IMR-90 (cell line): Measurements from ENCODE around the gene PRAF2. TPM values are rescaled to one million over a fixed set of nuclear protein-coding genes. Genes with fewer than 3 reads are reported as not detected.

Experiments
- ATAC-seq: fragments of 200-7000 bp; cut with Tn5 transposase; 2 replicates; pipeline ENCODE4 v1.9.1; 2020; ENCODE audit warnings: low read depth, mild to moderate bottlenecking, moderate library complexity
- BruUV-seq: library from RNA; stranded (reverse); fragments of 400-500 nt; replicated peaks from 2 replicates; lab custom pipeline; 2021; lab: Mats Ljungman, UMichigan
- CTCF ChIA-PET: fragments of 300-600 bp; formaldehyde crosslinking; extraction: SDS; loops from one replicate; lab custom pipeline; 2021; ENCODE audit warnings: antibody characterized with exemption; lab: Yijun Ruan, JAX
- POLR2A ChIA-PET: fragments of 300-600 bp; sonication (Branson Sonifier 250); formaldehyde crosslinking; loops from one replicate; lab custom pipeline; 2022; ENCODE audit warnings: antibody characterized with exemption; ENCODE audit not compliant: unreplicated experiment; lab: Charles Lee
- DNase-seq: peaks from one replicate; pipeline ENCODE4 v3.0.0; 2013
- H2AFZ ChIP-seq: replicated peaks from 2 replicates; pipeline ENCODE3; 2013; ENCODE audit warnings: low read length, mild to moderate bottlenecking; ENCODE audit not compliant: poor library complexity
- H2AK5ac ChIP-seq: 2 replicates; pipeline ENCODE4 v1.6.1; 2013; ENCODE audit warnings: low read depth, low read length, inconsistent platforms
- H2AK9ac ChIP-seq: replicated peaks from 2 replicates; pipeline ENCODE3; 2013; ENCODE audit warnings: mild to moderate bottlenecking, low read depth, low read length, moderate library complexity; ENCODE audit not compliant: poor library complexity
- H2BK120ac ChIP-seq: 2 replicates; pipeline ENCODE4 v1.6.1; 2013; ENCODE audit warnings: low read depth, low read length, inconsistent platforms
- H2BK15ac ChIP-seq: 3 replicates; pipeline ENCODE4 v1.6.1; 2013; ENCODE audit warnings: low read depth, low read length, inconsistent platforms
- H2BK20ac ChIP-seq: 2 replicates; pipeline ENCODE4 v1.6.1; 2013; ENCODE audit warnings: low read depth, mild to moderate bottlenecking, inconsistent platforms, low read length, moderate library complexity
- H2BK5ac ChIP-seq: 2 replicates; pipeline ENCODE4 v1.6.1; 2013; ENCODE audit warnings: mild to moderate bottlenecking, low read depth, low read length, inconsistent platforms; ENCODE audit not compliant: poor library complexity, severe bottlenecking
- H3K14ac ChIP-seq: replicated peaks from 2 replicates; pipeline ENCODE4 v1.6.1; 2013; ENCODE audit warnings: low read depth, low read length, inconsistent platforms
- H3K18ac ChIP-seq: 2 replicates; pipeline ENCODE4 v1.6.1; 2013; ENCODE audit warnings: low read depth, low read length, control low read depth
- H3K23ac ChIP-seq: 2 replicates; pipeline ENCODE4 v1.6.1; 2013; ENCODE audit warnings: low read depth, low read length, inconsistent platforms
- H3K27ac ChIP-seq: 2 replicates; pipeline ENCODE4 v1.5.1; 2013; ENCODE audit warnings: mild to moderate bottlenecking, control low read depth, low read length; ENCODE audit not compliant: insufficient read depth
- H3K27me3 ChIP-seq: 2 replicates; pipeline ENCODE4 v1.6.1; 2013; ENCODE audit warnings: low read length; ENCODE audit not compliant: control insufficient read depth, insufficient read depth
- H3K36me3 ChIP-seq: 2 replicates; pipeline ENCODE4 v1.6.1; 2013; ENCODE audit warnings: low read length, mixed read lengths; ENCODE audit not compliant: control insufficient read depth, insufficient read depth
- H3K4ac ChIP-seq: 2 replicates; pipeline ENCODE4 v1.6.1; 2013; ENCODE audit warnings: low read depth, low read length, inconsistent platforms
- H3K4me1 ChIP-seq: 2 replicates; pipeline ENCODE4 v1.6.1; 2013; ENCODE audit warnings: low read length, mixed read lengths; ENCODE audit not compliant: control insufficient read depth, insufficient read depth
- H3K4me2 ChIP-seq: 2 replicates; pipeline ENCODE4 v1.6.1; 2013; ENCODE audit warnings: low read depth, mild to moderate bottlenecking, control low read depth, low read length, moderate library complexity
- H3K4me3 ChIP-seq: 2 replicates; pipeline ENCODE4 v1.5.1; 2013; ENCODE audit warnings: low read depth, mild to moderate bottlenecking, control low read depth, low read length, moderate library complexity; ENCODE audit not compliant: insufficient read depth
- H3K56ac ChIP-seq: 2 replicates; pipeline ENCODE4 v1.6.1; 2013; ENCODE audit warnings: low read length, inconsistent platforms; ENCODE audit not compliant: insufficient read depth; ENCODE audit errors: extremely low read depth
- H3K79me1 ChIP-seq, 2 experiments: 2 replicates each; pipeline ENCODE4 v1.6.1; 2013; ENCODE audit warnings: low read length in 2 of 2, inconsistent platforms in 1 of 2, low read depth in 1 of 2
- H3K9ac ChIP-seq: 2 replicates; pipeline ENCODE4 v1.6.1; 2013; ENCODE audit warnings: low read depth, low read length, control low read depth
- H3K9me1 ChIP-seq: 2 replicates; pipeline ENCODE4 v1.6.1; 2013; ENCODE audit warnings: low read length, inconsistent platforms; ENCODE audit not compliant: insufficient read depth
- H3K9me3 ChIP-seq: 2 replicates; pipeline ENCODE4 v1.6.1; 2013; ENCODE audit warnings: low read length; ENCODE audit not compliant: control insufficient read depth, insufficient read depth
- H4K20me1 ChIP-seq: 2 replicates; pipeline ENCODE4 v1.6.1; 2013; ENCODE audit warnings: low read length, inconsistent platforms; ENCODE audit not compliant: insufficient read depth
- H4K5ac ChIP-seq: 2 replicates; pipeline ENCODE4 v1.6.1; 2013; ENCODE audit warnings: mild to moderate bottlenecking, low read depth, low read length, control low read depth
- H4K8ac ChIP-seq, 2 experiments: 2 replicates each; pipeline ENCODE4 v1.6.1; 2013; ENCODE audit warnings: low read depth in 2 of 2, low read length in 2 of 2, control low read depth in 1 of 2, inconsistent platforms in 1 of 2
- H4K91ac ChIP-seq: 2 replicates; pipeline ENCODE4 v1.6.1; 2013; ENCODE audit warnings: low read depth, low read length, inconsistent platforms; ENCODE audit not compliant: insufficient read depth
- NFE2L2 ChIP-seq: fragments of 150-350 bp; IDR thresholded peaks from 2 replicates; pipeline ENCODE4 v1.6.1; 2016; ENCODE audit warnings: low read depth, mild to moderate bottlenecking, low read length
- WGBS, 2 experiments: methylation state at CpG; one replicate each; pipeline versions ENCODE4 v1.1.5 to v1.1.7; 2013; ENCODE audit warnings: missing lambda C conversion rate in 2 of 2; ENCODE audit not compliant: insufficient read length in 1 of 2; ENCODE audit errors: extremely low coverage in 2 of 2; 5-methylcytosine and 5-hydroxymethylcytosine counted together
- dilution Hi-C: fragments of 300-500 bp; cut with HindIII; formaldehyde crosslinking; loops from one replicate; pipeline ENCODE4 v1.14.3; 2018; ENCODE audit warnings: low sequenced_read_pairs; ENCODE audit not compliant: unreplicated experiment
- in situ Hi-C: fragments of 300-500 bp; cut with MboI; formaldehyde crosslinking; loops from 3 replicates; pipeline ENCODE4 v1.14.3; 2019; ENCODE audit warnings: low sequenced_read_pairs, inconsistent platforms, mixed read lengths
- intact Hi-C: fragments of 100-400 bp; cut with micrococcal nuclease; formaldehyde crosslinking; loops from 2 replicates; pipeline ENCODE4 v1.10.0; 2022
- polyA plus RNA-seq, 3 experiments: library from polyadenylated mRNA; depleted of rRNA; stranded (reverse); fragments of >200 nt; gene quantifications; 2 replicates each; pipeline ENCODE4 v1.2.3, GENCODE V29; 2012; ENCODE audit warnings: low replicate concordance in 1 of 3
- total RNA-seq: library from RNA; depleted of rRNA; stranded (reverse); fragments of >200 nt; gene quantifications from 2 replicates; pipeline ENCODE4 v1.2.3, GENCODE V29; 2012

Gene PRAF2
- total and polyA plus RNA-seq, 2 of the 4 experiments (the other 2 are of a cell fraction) = 3.8 to 65.5 TPM

DNA sequence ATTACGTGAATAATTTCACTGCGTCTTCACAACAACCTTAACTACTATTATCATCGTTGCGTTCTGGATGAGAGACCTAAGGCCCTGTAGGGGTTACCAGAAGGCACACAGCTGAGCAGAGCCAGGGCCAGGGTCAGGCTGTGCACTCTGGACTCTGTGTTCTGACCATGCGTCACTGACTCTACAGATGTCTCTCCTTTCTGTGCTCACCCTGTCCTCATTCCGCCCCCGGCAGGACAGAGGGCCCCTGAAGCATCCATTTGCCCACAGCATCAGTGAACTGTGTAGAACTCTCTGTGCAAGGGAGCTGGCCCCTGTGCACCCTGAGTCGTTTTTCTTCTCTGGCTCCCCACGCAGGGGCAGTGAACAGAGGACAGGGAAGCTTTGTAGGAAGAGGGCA is 28.4 kb upstream of the PRAF2 start:
- Histone ChIP-seq H3K4me3 (no peak overlapping the region), H3K56ac (no peak overlapping the region), H3K4ac (no peak overlapping the region), H3K9me3 (no peaks in the 10 kb centered on the region), H3K9ac (no peak overlapping the region), H2BK120ac (no peak overlapping the region), H3K27me3 (no peaks in the 10 kb centered on the region), H3K4me1 (no peaks in the 10 kb centered on the region), H3K27ac (no peak overlapping the region), H3K4me2 (no peak overlapping the region), H3K9me1 (no peaks in the 10 kb centered on the region), H2AK5ac (no peak overlapping the region), H2BK5ac (no peak overlapping the region), H4K5ac (no peak overlapping the region), H4K20me1 (no peaks in the 10 kb centered on the region), H4K91ac (no peak overlapping the region), H2AK9ac (no peak overlapping the region), H3K79me1 (no peaks in the 10 kb centered on the region), H4K8ac (no peak overlapping the region; a peak in 1 of 4 replicates), H3K18ac (no peak overlapping the region), H3K23ac (no peak overlapping the region), H2BK20ac (no peak overlapping the region), H3K36me3 (no peaks in the 10 kb centered on the region), H2BK15ac (no peak overlapping the region), H2AFZ (no peak overlapping the region), H3K14ac (no peak overlapping the region)
- CTCF ChIA-PET = no interaction called here
- DNase-seq (no peak), ATAC-seq (no peak)
- intact Hi-C loops (no loop called here), in situ Hi-C loops (no loop called here), dilution Hi-C loops (no loop called here)
- no peak for TF ChIP-seq NFE2L2
- 83% methylated on average over 1 of the region's 9 CpGs; no CpG with 5 or more reads in 1 of the 2 experiments for WGBS, 2 experiments
- POLR2A ChIA-PET = no interaction called here
- BruUV-seq = no TSS peak
